ENCODE measurements around the gene SLC66A1. TPM values are rescaled to one million over a fixed set of nuclear protein-coding genes. Genes with fewer than 3 reads are reported as not detected.

The SLC66A1 gene
- total RNA-seq, 1 experiment from 2014 or later, result 22.5 TPM

DNA sequence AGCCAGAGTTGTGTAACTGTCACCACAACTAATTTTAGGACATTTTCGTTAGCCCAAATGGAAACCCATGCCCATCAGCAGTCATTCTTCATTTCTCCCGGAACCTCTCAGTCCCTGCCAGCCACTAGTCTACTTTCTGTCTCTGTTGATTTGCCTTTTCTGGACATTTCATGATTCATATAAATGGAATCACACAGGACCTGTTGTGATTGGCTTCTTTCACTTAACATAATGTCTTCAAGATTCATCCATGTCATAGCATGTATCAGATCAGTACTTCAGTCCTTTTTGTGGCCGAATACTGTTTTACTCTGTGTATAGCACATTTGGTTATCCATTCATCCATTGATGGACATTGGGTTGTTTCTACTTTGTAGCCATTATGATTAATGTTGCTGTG is 7.1 kb downstream of the SLC66A1 start:
- Histone ChIP-seq H2BK20ac (ENCODE audit: low read depth, low read length, poor library complexity, severe bottlenecking) (no peak overlapping the region), H3K79me1 (ENCODE audit: insufficient read depth, low read depth, low read length, poor library complexity, severe bottlenecking) (no peaks in the 10 kb centered on the region), H3K79me2 (ENCODE audit: insufficient read depth, low read length) (no peaks in the 10 kb centered on the region), H4K5ac (ENCODE audit: insufficient read length, low read depth, low read length) (no peak overlapping the region), H3K9ac (ENCODE audit: extremely low read depth, insufficient read length, low read length) (no peak overlapping the region), H3K27me3 (ENCODE audit: insufficient read depth, low read length) (no peaks in the 10 kb centered on the region), H3K4me1 (ENCODE audit: insufficient read depth, low read length) (no peaks in the 10 kb centered on the region), H3K56ac (ENCODE audit: insufficient read length, low read depth, low read length) (no peak overlapping the region), H2AK5ac (ENCODE audit: insufficient read length, low read length) (no peak overlapping the region), H2BK120ac (ENCODE audit: low read depth, low read length, poor library complexity, severe bottlenecking) (no peak overlapping the region), H2AFZ (ENCODE audit: low read length) (no peak overlapping the region), H4K91ac (ENCODE audit: insufficient read length, low read depth, low read length) (no peak overlapping the region), H3K23ac (ENCODE audit: insufficient read length, low read depth, low read length) (no peak overlapping the region), H3K4ac (ENCODE audit: low read depth, low read length) (no peak overlapping the region), H4K8ac (replicated peaks; ENCODE audit: insufficient read length, low read depth, low read length) (no peak overlapping the region), H3K27ac (ENCODE audit: insufficient read length, low read depth, low read length) (no peak overlapping the region), H3K18ac (ENCODE audit: insufficient read length, low read depth, low read length) (no peak overlapping the region), H3K9me3 (ENCODE audit: control insufficient read depth, low read depth, low read length) (no peaks in the 10 kb centered on the region), H2BK15ac (ENCODE audit: low read depth, low read length) (no peak overlapping the region), H3K23me2 (ENCODE audit: insufficient read length, low read depth, low read length, poor library complexity, severe bottlenecking) (no peaks in the 10 kb centered on the region), H2BK5ac (ENCODE audit: insufficient read length, low read length) (no peak overlapping the region), H3K4me2 (ENCODE audit: insufficient read depth, insufficient read length, low read length) (no peak overlapping the region), H3K14ac (ENCODE audit: insufficient read depth, low read length) (no peak overlapping the region), H4K20me1 (ENCODE audit: control insufficient read depth, insufficient read depth, insufficient read length) (no peaks in the 10 kb centered on the region), H2BK12ac (ENCODE audit: insufficient read length, low read depth, low read length) (no peak overlapping the region), H3T11ph (ENCODE audit: low read length) (no peak overlapping the region)
- H3K9me3 Mint-ChIP-seq, result no peaks in the 10 kb centered on the region
- H3K27me3 Mint-ChIP-seq (ENCODE audit: low read depth), result no peaks in the 10 kb centered on the region; the same call in 1 of the 2 replicates
- H3K4me3 Mint-ChIP-seq, result no peak overlapping the region
- peaks cover 6 to 39% (median 31%) of the 10 kb centered on the region in 3 experiments; a peak in 6 of 7 replicates for H3K36me3 Mint-ChIP-seq (ENCODE audit: insufficient read depth in 1 of 3, low read depth in 3 of 3)
- no peak overlapping the region for H3K27ac Mint-ChIP-seq
- whole genome bisulfite sequencing (ENCODE audit: extremely low coverage, insufficient read length, low lambda C conversion rate), result no CpG with 5 or more reads among the region's 3 CpGs
- DNase-seq, result no peak
- H3K4me1 Mint-ChIP-seq, result peaks cover 0 to 3% of the 10 kb centered on the region in 2 experiments; a peak in 2 of 4 replicates
- TF ChIP-seq, protein P1, sequence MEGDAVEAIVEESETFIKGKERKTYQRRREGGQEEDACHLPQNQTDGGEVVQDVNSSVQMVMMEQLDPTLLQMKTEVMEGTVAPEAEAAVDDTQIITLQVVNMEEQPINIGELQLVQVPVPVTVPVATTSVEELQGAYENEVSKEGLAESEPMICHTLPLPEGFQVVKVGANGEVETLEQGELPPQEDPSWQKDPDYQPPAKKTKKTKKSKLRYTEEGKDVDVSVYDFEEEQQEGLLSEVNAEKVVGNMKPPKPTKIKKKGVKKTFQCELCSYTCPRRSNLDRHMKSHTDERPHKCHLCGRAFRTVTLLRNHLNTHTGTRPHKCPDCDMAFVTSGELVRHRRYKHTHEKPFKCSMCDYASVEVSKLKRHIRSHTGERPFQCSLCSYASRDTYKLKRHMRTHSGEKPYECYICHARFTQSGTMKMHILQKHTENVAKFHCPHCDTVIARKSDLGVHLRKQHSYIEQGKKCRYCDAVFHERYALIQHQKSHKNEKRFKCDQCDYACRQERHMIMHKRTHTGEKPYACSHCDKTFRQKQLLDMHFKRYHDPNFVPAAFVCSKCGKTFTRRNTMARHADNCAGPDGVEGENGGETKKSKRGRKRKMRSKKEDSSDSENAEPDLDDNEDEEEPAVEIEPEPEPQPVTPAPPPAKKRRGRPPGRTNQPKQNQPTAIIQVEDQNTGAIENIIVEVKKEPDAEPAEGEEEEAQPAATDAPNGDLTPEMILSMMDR (conservative IDR thresholded peaks at IDR 0.05), result no peak
